SK-N-MC (cell line): ENCODE measurements around the gene ESPL1.

Source experiments
- EZH2 ChIP-seq: fragments of 200-600 bp; sonication (generic); IDR thresholded peaks from one replicate; pipeline ENCODE4 v1.6.1; 2017; ENCODE audit warnings: antibody characterized with exemption
- POLR2AphosphoS5 ChIP-seq: IDR thresholded peaks from 2 replicates; pipeline ENCODE4 v1.6.1; 2012; ENCODE audit warnings: mild to moderate bottlenecking, low read depth, low read length, borderline replicate concordance

DNA sequence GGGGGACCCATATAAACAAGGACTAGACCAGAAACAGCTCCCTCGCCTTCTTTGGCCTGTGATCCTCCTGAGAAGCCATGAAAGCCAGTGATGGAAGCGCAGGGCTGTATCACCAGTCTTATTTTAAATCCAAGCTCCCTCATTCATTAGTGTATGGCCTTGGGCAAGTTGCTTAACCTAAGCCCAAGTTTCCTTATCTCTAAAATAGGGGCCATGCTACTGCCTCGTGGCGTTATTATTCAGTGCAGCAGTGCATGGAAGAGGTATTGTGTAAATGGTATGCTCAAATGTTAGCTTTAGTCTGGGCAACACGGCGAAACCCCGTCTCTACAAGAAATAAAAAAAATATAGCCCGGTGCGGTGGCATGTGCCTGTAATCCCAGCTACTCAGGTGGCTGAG is 9.9 kb downstream of the ESPL1 start:
- no peak for TF ChIP-seq EZH2
- TF ChIP-seq POLR2AphosphoS5: no peak
